MM.1S (cell line): ENCODE measurements around the gene IL7R.

Experiments used
- DNase-seq: peaks from one replicate; pipeline ENCODE4 v3.0.0-alpha.2; 2015
- H2AFZ ChIP-seq: fragments of 300-600 bp; sonication (generic); 2 replicates; pipeline ENCODE4 v1.6.0; 2016; ENCODE audit warnings: antibody characterized with exemption, low read length
- H3F3A ChIP-seq: fragments of 300-600 bp; sonication (generic); 2 replicates; pipeline ENCODE4 v1.6.1; 2016; ENCODE audit warnings: mild to moderate bottlenecking, antibody characterized with exemption, low read length, moderate library complexity, mixed read lengths; ENCODE audit not compliant: insufficient read depth
- H3K27ac ChIP-seq: fragments of 300-600 bp; sonication (generic); 2 replicates; pipeline ENCODE4 v1.5.1; 2016; ENCODE audit warnings: mild to moderate bottlenecking, low read length
- H3K27me3 ChIP-seq: fragments of 300-600 bp; sonication (generic); replicated peaks from 2 replicates; pipeline ENCODE4 v1.6.0; 2016; ENCODE audit warnings: low read length; ENCODE audit not compliant: insufficient read depth
- H3K36me3 ChIP-seq: fragments of 300-600 bp; sonication (generic); replicated peaks from 2 replicates; pipeline ENCODE4 v1.6.1; 2016; ENCODE audit warnings: mild to moderate bottlenecking, low read length, mixed read lengths; ENCODE audit not compliant: insufficient read depth
- H3K4me1 ChIP-seq: fragments of 300-600 bp; sonication (generic); 2 replicates; pipeline ENCODE4 v1.6.1; 2016; ENCODE audit warnings: low read length, mixed read lengths
- H3K4me2 ChIP-seq: fragments of 300-600 bp; sonication (generic); 2 replicates; pipeline ENCODE4 v1.6.0; 2016; ENCODE audit warnings: low read depth, low read length
- H3K4me3 ChIP-seq: fragments of 300-600 bp; sonication (generic); 2 replicates; pipeline ENCODE4 v1.5.1; 2016; ENCODE audit warnings: low read length, mixed read lengths
- H3K79me2 ChIP-seq: fragments of 300-600 bp; sonication (generic); 2 replicates; pipeline ENCODE4 v1.6.1; 2016; ENCODE audit warnings: mixed run types, low read length, mixed read lengths
- H3K9ac ChIP-seq: fragments of 300-600 bp; sonication (generic); 2 replicates; pipeline ENCODE4 v1.6.1; 2016; ENCODE audit warnings: low read length, mixed read lengths
- H3K9me2 ChIP-seq: fragments of 300-600 bp; sonication (generic); replicated peaks from 2 replicates; pipeline ENCODE4 v1.6.1; 2016; ENCODE audit warnings: mild to moderate bottlenecking, low read length, mixed read lengths; ENCODE audit not compliant: insufficient read depth
- H3K9me3 ChIP-seq: fragments of 300-600 bp; sonication (generic); replicated peaks from 2 replicates; pipeline ENCODE4 v1.6.1; 2016; ENCODE audit warnings: mild to moderate bottlenecking, low read length, mixed read lengths; ENCODE audit not compliant: insufficient read depth
- H4K20me1 ChIP-seq: fragments of 300-600 bp; sonication (generic); 2 replicates; pipeline ENCODE4 v1.6.1; 2016; ENCODE audit warnings: mild to moderate bottlenecking, low read length, moderate library complexity, mixed read lengths; ENCODE audit not compliant: insufficient read depth
- CTCF ChIP-seq: fragments of 300-600 bp; sonication (generic); IDR thresholded peaks from 2 replicates; pipeline ENCODE4 v1.5.1; 2016; ENCODE audit warnings: antibody characterized with exemption, low read length, mixed read lengths
- EZH2 ChIP-seq: fragments of 300-600 bp; sonication (generic); optimal IDR thresholded peaks from 2 replicates; pipeline ENCODE3; 2017; ENCODE audit warnings: low read depth, mild to moderate bottlenecking, antibody characterized with exemption, low read length, mixed read lengths
- EZH2phosphoT487 ChIP-seq: fragments of 300-600 bp; sonication (generic); IDR thresholded peaks from 2 replicates; pipeline ENCODE4 v1.6.1; 2018; ENCODE audit warnings: antibody characterized with exemption, low read length

The IL7R gene

DNA sequence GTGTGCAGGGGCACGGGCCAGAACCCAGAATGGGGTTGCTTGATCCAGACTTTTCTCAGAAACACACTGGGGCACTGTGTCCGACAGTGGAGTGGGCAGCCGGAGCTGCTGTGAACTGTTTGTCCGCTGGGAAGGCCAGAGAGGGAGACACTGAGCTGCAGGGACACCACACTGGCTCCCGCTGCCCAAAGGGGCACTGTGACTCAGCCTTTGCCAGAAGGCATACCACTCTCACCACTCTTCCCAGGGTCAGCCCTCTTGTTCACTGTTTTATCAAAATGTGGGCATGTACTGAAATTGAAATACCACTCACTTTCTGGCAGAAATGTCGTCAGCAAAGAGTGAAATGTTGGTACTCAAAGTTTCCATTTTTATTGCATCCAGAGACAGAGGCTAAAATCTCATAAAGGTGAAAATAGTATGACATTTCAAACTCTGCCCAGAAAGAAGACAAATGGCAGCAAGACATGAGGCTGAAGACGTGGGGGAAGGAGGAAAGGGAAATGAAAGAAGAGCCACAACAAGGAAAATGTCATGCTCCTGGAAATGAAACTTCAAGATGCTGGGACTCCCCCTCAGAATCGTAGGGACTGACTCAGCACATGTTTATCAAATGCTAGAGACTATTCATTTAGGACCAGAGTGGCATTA is 4.5 kb upstream of the IL7R start:
- Histone ChIP-seq H3K9me3 (no peaks in the 10 kb centered on the region), H2AFZ (no peak overlapping the region; the same call in 1 of the 2 replicates), H4K20me1 (no peaks in the 10 kb centered on the region), H3K79me2 (no peaks in the 10 kb centered on the region), H3K36me3 (no peaks in the 10 kb centered on the region), H3K4me2 (peak overlapping the region; percentile 19), H3K4me3 (no peak overlapping the region), H3F3A (no peaks in the 10 kb centered on the region), H3K27me3 (no peaks in the 10 kb centered on the region), H3K4me1 (peaks cover 12% of the 10 kb centered on the region), H3K9ac (no peak overlapping the region), H3K27ac (peak overlapping the region; percentile 2; the same call in 1 of the 2 replicates), H3K9me2 (no peaks in the 10 kb centered on the region)
- DNase-seq, result peak; percentile 68
- TF ChIP-seq EZH2phosphoT487 (no peak), CTCF (0 out of 2 replicates have a peak, but pooled peaks have one; percentile 8)

GRCh38 chr5:35852773-35853172 is 3.9 kb upstream of the IL7R start:
- H3K9ac ChIP-seq, result no peak overlapping the region

GRCh38 chr5:35853631-35854030 is 3.1 kb upstream of the IL7R start:
- Histone ChIP-seq H3K9me3 (no peaks in the 10 kb centered on the region), H4K20me1 (no peaks in the 10 kb centered on the region), H3K4me3 (no peak overlapping the region), H3K36me3 (no peaks in the 10 kb centered on the region), H3K4me1 (peaks cover 12% of the 10 kb centered on the region), H3K79me2 (no peaks in the 10 kb centered on the region), H2AFZ (no peak overlapping the region), H3K9ac (no peak overlapping the region), H3K27me3 (no peaks in the 10 kb centered on the region), H3F3A (no peaks in the 10 kb centered on the region), H3K4me2 (no peak overlapping the region), H3K27ac (no peak overlapping the region), H3K9me2 (no peaks in the 10 kb centered on the region)
- TF ChIP-seq EZH2, result no peak
- no peak for TF ChIP-seq EZH2phosphoT487
- TF ChIP-seq CTCF, result no peak
- no peak for DNase-seq

More at GRCh38 chr5:35852773-35853172, 3.9 kb upstream of the IL7R start:
- Histone ChIP-seq H3K79me2 (no peaks in the 10 kb centered on the region), H3K36me3 (no peaks in the 10 kb centered on the region), H3K9me3 (no peaks in the 10 kb centered on the region), H3K4me2 (no peak overlapping the region), H2AFZ (no peak overlapping the region), H4K20me1 (no peaks in the 10 kb centered on the region), H3K27me3 (no peaks in the 10 kb centered on the region), H3K4me3 (no peak overlapping the region), H3F3A (no peaks in the 10 kb centered on the region), H3K4me1 (peaks cover 12% of the 10 kb centered on the region), H3K27ac (no peak overlapping the region), H3K9me2 (no peaks in the 10 kb centered on the region)
- DNase-seq, result no peak
- no peak for TF ChIP-seq CTCF
- no peak for TF ChIP-seq EZH2
- TF ChIP-seq EZH2phosphoT487, result no peak
